ENCODE measurements around the gene PITPNM1. TPM values are rescaled to one million over a fixed set of nuclear protein-coding genes. Genes with fewer than 3 reads are reported as not detected.
A peak's percentile ranks its signal among the peaks of the same experiment; 100 is the strongest.

Gene PITPNM1
- total and polyA plus RNA-seq, 2 of the 13 experiments (the other 11 are each of a cell fraction or from before 2014, with no cell fraction given), result 8.2 to 8.5 TPM

- TF ChIP-seq TBP (CRISPR knock-in tag; IDR thresholded peaks at IDR 0.05), result no peak
- no peak for TF ChIP-seq ZNF337 (CRISPR knock-in tag; IDR thresholded peaks at IDR 0.05; ENCODE audit: borderline replicate concordance, low read depth)
- TF ChIP-seq, protein P1, sequence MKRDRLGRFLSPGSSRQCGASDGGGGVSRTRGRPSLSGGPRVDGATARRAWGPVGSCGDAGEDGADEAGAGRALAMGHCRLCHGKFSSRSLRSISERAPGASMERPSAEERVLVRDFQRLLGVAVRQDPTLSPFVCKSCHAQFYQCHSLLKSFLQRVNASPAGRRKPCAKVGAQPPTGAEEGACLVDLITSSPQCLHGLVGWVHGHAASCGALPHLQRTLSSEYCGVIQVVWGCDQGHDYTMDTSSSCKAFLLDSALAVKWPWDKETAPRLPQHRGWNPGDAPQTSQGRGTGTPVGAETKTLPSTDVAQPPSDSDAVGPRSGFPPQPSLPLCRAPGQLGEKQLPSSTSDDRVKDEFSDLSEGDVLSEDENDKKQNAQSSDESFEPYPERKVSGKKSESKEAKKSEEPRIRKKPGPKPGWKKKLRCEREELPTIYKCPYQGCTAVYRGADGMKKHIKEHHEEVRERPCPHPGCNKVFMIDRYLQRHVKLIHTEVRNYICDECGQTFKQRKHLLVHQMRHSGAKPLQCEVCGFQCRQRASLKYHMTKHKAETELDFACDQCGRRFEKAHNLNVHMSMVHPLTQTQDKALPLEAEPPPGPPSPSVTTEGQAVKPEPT (CRISPR knock-in tag; IDR thresholded peaks at IDR 0.05; ENCODE audit: low read depth), result no peak
- TF ChIP-seq PITX1 (CRISPR knock-in tag; IDR thresholded peaks at IDR 0.05), result no peak
- TF ChIP-seq, protein P2, sequence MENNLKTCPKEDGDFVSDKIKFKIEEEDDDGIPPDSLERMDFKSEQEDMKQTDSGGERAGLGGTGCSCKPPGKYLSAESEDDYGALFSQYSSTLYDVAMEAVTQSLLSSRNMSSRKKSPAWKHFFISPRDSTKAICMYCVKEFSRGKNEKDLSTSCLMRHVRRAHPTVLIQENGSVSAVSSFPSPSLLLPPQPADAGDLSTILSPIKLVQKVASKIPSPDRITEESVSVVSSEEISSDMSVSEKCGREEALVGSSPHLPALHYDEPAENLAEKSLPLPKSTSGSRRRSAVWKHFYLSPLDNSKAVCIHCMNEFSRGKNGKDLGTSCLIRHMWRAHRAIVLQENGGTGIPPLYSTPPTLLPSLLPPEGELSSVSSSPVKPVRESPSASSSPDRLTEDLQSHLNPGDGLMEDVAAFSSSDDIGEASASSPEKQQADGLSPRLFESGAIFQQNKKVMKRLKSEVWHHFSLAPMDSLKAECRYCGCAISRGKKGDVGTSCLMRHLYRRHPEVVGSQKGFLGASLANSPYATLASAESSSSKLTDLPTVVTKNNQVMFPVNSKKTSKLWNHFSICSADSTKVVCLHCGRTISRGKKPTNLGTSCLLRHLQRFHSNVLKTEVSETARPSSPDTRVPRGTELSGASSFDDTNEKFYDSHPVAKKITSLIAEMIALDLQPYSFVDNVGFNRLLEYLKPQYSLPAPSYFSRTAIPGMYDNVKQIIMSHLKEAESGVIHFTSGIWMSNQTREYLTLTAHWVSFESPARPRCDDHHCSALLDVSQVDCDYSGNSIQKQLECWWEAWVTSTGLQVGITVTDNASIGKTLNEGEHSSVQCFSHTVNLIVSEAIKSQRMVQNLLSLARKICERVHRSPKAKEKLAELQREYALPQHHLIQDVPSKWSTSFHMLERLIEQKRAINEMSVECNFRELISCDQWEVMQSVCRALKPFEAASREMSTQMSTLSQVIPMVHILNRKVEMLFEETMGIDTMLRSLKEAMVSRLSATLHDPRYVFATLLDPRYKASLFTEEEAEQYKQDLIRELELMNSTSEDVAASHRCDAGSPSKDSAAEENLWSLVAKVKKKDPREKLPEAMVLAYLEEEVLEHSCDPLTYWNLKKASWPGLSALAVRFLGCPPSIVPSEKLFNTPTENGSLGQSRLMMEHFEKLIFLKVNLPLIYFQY (CRISPR knock-in tag; IDR thresholded peaks at IDR 0.05; ENCODE audit: borderline replicate concordance), result no peak
- no peak for TF ChIP-seq ARID4A (CRISPR knock-in tag; IDR thresholded peaks at IDR 0.05; ENCODE audit: borderline replicate concordance)
- no peak for TF ChIP-seq DMAP1 (CRISPR knock-in tag; IDR thresholded peaks at IDR 0.05)
- no peak; the same call in 1 of the 2 replicates for TF ChIP-seq ELF3 (CRISPR knock-in tag; IDR thresholded peaks at IDR 0.05)
- TF ChIP-seq ZBTB7A (CRISPR knock-in tag; IDR thresholded peaks at IDR 0.05), result no peak
- no peak for TF ChIP-seq POLR2AphosphoS2 (IDR thresholded peaks at IDR 0.05; ENCODE audit: low read depth, low read length)
- peak; percentile 39; the same call in 1 of the 2 replicates for TF ChIP-seq TFAP4 (IDR thresholded peaks at IDR 0.05; ENCODE audit: borderline replicate concordance, low read depth)
- TF ChIP-seq, protein P3, sequence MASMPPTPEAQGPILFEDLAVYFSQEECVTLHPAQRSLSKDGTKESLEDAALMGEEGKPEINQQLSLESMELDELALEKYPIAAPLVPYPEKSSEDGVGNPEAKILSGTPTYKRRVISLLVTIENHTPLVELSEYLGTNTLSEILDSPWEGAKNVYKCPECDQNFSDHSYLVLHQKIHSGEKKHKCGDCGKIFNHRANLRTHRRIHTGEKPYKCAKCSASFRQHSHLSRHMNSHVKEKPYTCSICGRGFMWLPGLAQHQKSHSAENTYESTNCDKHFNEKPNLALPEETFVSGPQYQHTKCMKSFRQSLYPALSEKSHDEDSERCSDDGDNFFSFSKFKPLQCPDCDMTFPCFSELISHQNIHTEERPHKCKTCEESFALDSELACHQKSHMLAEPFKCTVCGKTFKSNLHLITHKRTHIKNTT (CRISPR knock-in tag; IDR thresholded peaks at IDR 0.05), result no peak
- no peak for TF ChIP-seq ZMAT5 (CRISPR knock-in tag; IDR thresholded peaks at IDR 0.05; ENCODE audit: borderline replicate concordance, low read depth)
These were observed 41.3 kb downstream of the PITPNM1 start (continued) for GRCh38 chr11:67463680-67464410.

Data from HepG2 (cell line).